C1 segment of cervical spinal cord (tissue), 14 donors: ENCODE results near the gene LMF1.
A peak's percentile ranks its signal among the peaks of the same experiment; 100 is the strongest.

ENCODE experiments used
- DNase-seq, 14 donors: peaks; one replicate each; lab custom pipeline; 2025; lab: John Stamatoyannopoulos, UW

LMF1 gene

GRCh38 chr16:984736-985636 lies 14.2 kb upstream of the LMF1 start:
- DNase-seq, result peak in 11 of 14 donors; percentile 21 to 75 (median 38)

GRCh38 chr16:984121-984694 lies 13.4 kb upstream of the LMF1 start:
- peak in 2 of 14 donors; percentile 13 to 17 for DNase-seq

GRCh38 chr16:983044-984030 lies 12.6 kb upstream of the LMF1 start:
- peak in 12 of 14 donors; percentile 14 to 78 (median 54) for DNase-seq

GRCh38 chr16:982145-983043 lies 11.6 kb upstream of the LMF1 start:
- no peak for DNase-seq

- DNase-seq, result no peak
Measured at GRCh38 chr16:981695-982144, 10.9 kb upstream of the LMF1 start, which contains the start of gene SOX8. TSS of gene SOX8 (plus strand) at chr16:981770. CDS start at chr16:981923, 153 bp downstream.

- no peak for DNase-seq
Measured at GRCh38 chr16:980595-980854, 9.7 kb upstream of the LMF1 start.

- DNase-seq, result peak in 1 of 14 donors; percentile 22
Measured at GRCh38 chr16:979859-980594, 9.2 kb upstream of the LMF1 start.

- no peak for DNase-seq
Measured at GRCh38 chr16:979147-979546, 8.4 kb upstream of the LMF1 start.

- no peak for DNase-seq
Measured at GRCh38 chr16:978403-978802, 7.6 kb upstream of the LMF1 start.

- no peak for DNase-seq
Measured at GRCh38 chr16:977896-978295, 7.1 kb upstream of the LMF1 start.

GRCh38 chr16:977081-977701 lies 6.4 kb upstream of the LMF1 start:
- peak in 13 of 14 donors; percentile 54 to 96 (median 89) for DNase-seq

GRCh38 chr16:976389-976931 lies 5.7 kb upstream of the LMF1 start:
- DNase-seq, result peak in 1 of 14 donors; percentile 63

- DNase-seq, result no peak
Measured at GRCh38 chr16:975291-975690, 4.5 kb upstream of the LMF1 start.

GRCh38 chr16:974611-975261 lies 4.0 kb upstream of the LMF1 start:
- DNase-seq, result peak in 9 of 14 donors; percentile 32 to 66 (median 56)

GRCh38 chr16:974001-974601 lies 3.3 kb upstream of the LMF1 start:
- peak in 5 of 14 donors; percentile 41 to 62 (median 48) for DNase-seq

- DNase-seq, result no peak
Measured at GRCh38 chr16:973366-973765, 2.6 kb upstream of the LMF1 start.

- peak in 13 of 14 donors; percentile 14 to 91 (median 82) for DNase-seq
Measured at GRCh38 chr16:972316-973002, 1.7 kb upstream of the LMF1 start.

- no peak for DNase-seq
Measured at GRCh38 chr16:971981-972315, 1.2 kb upstream of the LMF1 start.
